K562 (cell line): ENCODE data around the gene SAT2. TPM values are rescaled to one million over a fixed set of nuclear protein-coding genes. Genes with fewer than 3 reads are reported as not detected.

ENCODE experiments used
- BRF1 ChIP-seq: IDR thresholded peaks from 3 replicates; pipeline ENCODE4 v1.6.1; 2011; ENCODE audit warnings: borderline replicate concordance, mild to moderate bottlenecking; ENCODE audit not compliant: insufficient read length; ENCODE audit errors: extremely low read depth
- DNMT1 ChIP-seq: fragments of 450-650 bp; IDR thresholded peaks from 2 replicates; pipeline ENCODE4 v1.6.1; 2016; ENCODE audit warnings: antibody characterized with exemption, mild to moderate bottlenecking
- MGA ChIP-seq: fragments of 450-650 bp; IDR thresholded peaks from 2 replicates; pipeline ENCODE4 v1.6.1; 2016; ENCODE audit warnings: mild to moderate bottlenecking, moderate library complexity
- PCBP1 ChIP-seq: fragments of 200-400 bp; formaldehyde crosslinking; IDR thresholded peaks from 2 replicates; pipeline ENCODE4 v1.6.1; 2018; ENCODE audit warnings: mild to moderate bottlenecking, low read depth, low read length; ENCODE audit not compliant: poor library complexity, severe bottlenecking
- RBM22 ChIP-seq: fragments of 200-400 bp; formaldehyde crosslinking; IDR thresholded peaks from 2 replicates; pipeline ENCODE4 v1.6.1; 2018; ENCODE audit warnings: low read length, low read depth; ENCODE audit not compliant: poor library complexity, severe bottlenecking
- RUNX1 ChIP-seq: sonication (generic); IDR thresholded peaks from 2 replicates; pipeline ENCODE4 v1.6.1; 2016; ENCODE audit warnings: antibody characterized with exemption, low read depth
- SMARCE1 ChIP-seq: fragments of 450-650 bp; IDR thresholded peaks from 2 replicates; pipeline ENCODE4 v1.7.1; 2016; ENCODE audit warnings: mild to moderate bottlenecking
- ZBTB34 ChIP-seq: fragments of 250-450 bp; sonication (Bioruptor Pico); IDR thresholded peaks from 2 replicates; pipeline ENCODE4 v1.8.0; 2021; ENCODE audit warnings: mild to moderate bottlenecking, moderate library complexity
- ZNF143 ChIP-seq: sonication (generic); formaldehyde crosslinking; IDR thresholded peaks from 2 replicates; pipeline ENCODE4 v1.9.0; 2022; ENCODE audit warnings: mild to moderate bottlenecking, missing genetic modification reagents
- ZNF165 ChIP-seq: fragments of 250-450 bp; sonication (Bioruptor Pico); IDR thresholded peaks from 2 replicates; pipeline ENCODE4 v1.4.0; 2020; ENCODE audit warnings: borderline replicate concordance
- ZNF395 ChIP-seq: fragments of 200-800 bp; sonication (Bioruptor generic); IDR thresholded peaks from 2 replicates; pipeline ENCODE4 v1.6.1; 2017; ENCODE audit warnings: missing genetic modification characterization, missing compliant biosample characterization
- ZNF785 ChIP-seq: fragments of 250-450 bp; sonication (Bioruptor Pico); IDR thresholded peaks from 2 replicates; pipeline ENCODE4 v1.4.0; 2020; ENCODE audit warnings: mild to moderate bottlenecking
- polyA plus RNA-seq, 8 experiments: library from polyadenylated mRNA; depleted of rRNA in 4 of 8; stranded (reverse) in 5 of 8; unstranded in 3 of 8; fragments of >200 nt; fragmentation: Nextera tagmentation in 2 of 8; fragmentation: Illumina TruSeq in 1 of 8; extraction: Ambion mirVana in 2 of 8; extraction: Trizol in 1 of 8; gene quantifications; 2 replicates each; pipeline versions ENCODE4 v1.2.1 to v1.2.3, GENCODE V29; 2011 to 2014; ENCODE audit warnings: inconsistent platforms in 1 of 8, missing spikeins in 1 of 8
- total RNA-seq, 7 experiments: library from RNA; depleted of rRNA in 6 of 7; stranded (reverse); fragments of >200 nt in 6 of 7; fragmentation: Illumina TruSeq in 2 of 7; extraction: Trizol in 2 of 7; gene quantifications; 2 replicates each; pipeline versions ENCODE4 v1.2.1 to v1.2.3, GENCODE V29; 2011 to 2021; ENCODE audit warnings: low replicate concordance in 1 of 7

SAT2 gene
- total and polyA plus RNA-seq, 9 of the 15 experiments (the other 6 are each of a cell fraction or from before 2014, with no cell fraction given): 2.0 to 8.0 (median 5.3) TPM

- TF ChIP-seq MGA (no peak), ZNF785 (no peak), ZNF395 (CRISPR knock-in tag) (no peak), ZBTB34 (no peak), ZNF165 (CRISPR knock-in tag) (no peak), ZNF143 (CRISPR knock-in tag) (no peak), SMARCE1 (no peak), BRF1 (no peak), PCBP1 (no peak), DNMT1 (no peak), RUNX1 (no peak; the same call in 1 of the 2 replicates), RBM22 (peak; percentile 85)
Observed at GRCh38 chr17:7579001-7579833, 48.4 kb downstream of the SAT2 start, which contains the start of gene CD68 (continued).
